ENCODE measurements around the gene ALDH3B2.
A peak's percentile ranks its signal among the peaks of the same experiment; 100 is the strongest.
"Not testable (repeated sequence)": the region's sequence is repeated elsewhere in the genome, so short reads cannot be mapped to it uniquely, and the experiment has no call there.

The ALDH3B2 gene

DNA sequence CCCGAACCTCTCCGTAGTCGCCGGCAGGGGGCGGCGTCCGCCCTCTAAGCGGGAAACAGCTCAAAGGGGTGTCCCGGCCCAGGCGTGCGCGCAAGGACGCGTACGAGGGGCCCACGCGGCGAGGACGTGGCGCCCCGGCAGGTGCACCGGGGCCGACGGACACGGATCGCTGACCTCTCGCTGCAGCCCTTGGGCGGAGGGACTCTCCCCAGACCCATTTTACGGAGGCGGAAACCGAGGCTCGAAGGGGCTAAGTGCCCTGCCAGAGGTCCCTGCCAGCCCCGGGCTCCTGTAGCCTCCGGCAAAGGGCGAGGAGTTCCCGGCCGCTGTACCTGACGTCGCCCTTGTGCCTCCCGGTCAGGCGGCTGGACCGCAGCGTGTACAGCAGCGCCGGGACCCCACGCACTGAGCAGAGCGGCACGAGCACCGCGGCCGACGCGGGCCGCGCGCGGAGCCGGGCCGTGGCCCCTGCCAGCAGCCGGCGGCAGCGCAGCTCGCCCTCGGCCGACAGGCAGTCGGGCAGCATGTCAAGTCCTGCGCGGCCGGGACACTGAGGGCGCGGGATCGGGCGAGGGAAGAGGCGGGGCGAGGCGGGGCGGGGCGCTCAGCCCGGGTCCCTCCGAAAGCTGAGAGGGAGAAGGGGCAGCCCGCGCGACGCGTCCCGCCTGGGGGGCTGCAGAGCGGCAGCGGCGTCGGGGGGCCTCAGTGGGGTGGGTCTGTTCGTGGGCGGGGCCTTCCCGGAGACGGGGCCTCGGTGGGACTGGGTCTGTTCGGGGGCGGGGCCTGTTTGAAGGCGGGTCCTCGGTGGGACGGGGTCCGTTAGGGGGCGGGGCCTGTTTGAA is 44.8 kb downstream of the ALDH3B2 start, which contains the start of gene NUDT8:
TSS of gene NUDT8 (minus strand) at position 552 of the 842 bp plus-strand sequence. CDS start at position 526, 26 bp downstream.
- peak; percentile 57 for DNase-seq (ENCODE audit: low read depth)

DNA sequence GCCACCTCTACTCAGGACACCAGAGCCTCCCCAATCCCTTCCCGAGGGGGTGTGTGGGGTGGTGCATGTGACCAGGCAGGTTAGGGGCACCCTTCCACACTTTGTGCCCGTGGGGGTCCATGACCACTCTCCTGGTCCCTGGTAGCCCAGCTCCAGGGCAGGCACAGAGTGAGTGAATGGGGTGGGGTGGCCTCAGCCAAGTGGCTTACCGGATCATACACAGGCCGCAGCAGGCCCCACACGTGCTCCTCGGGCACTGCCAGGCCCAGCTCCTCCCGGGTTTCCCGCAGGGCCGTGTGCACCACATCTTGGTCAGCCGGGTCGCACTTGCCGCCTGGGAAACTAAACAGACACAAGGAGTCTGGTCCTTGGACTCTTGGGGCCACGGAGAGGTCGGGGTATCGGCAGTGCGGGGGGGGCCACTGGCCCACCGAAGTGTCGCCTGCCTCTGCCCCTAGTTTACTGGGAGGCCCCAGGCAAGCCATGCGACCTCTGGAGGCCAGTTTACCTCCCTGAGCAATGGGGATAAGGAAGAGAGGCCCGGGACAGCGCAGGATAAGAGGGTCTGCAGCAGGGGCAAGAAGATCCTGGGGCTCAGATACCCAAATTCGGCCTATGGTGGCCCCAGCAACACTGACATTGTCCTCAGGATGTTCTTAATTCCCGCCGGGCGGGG is 45.6 kb downstream of the ALDH3B2 start:
- no peak for DNase-seq (ENCODE audit: low read depth)

DNA sequence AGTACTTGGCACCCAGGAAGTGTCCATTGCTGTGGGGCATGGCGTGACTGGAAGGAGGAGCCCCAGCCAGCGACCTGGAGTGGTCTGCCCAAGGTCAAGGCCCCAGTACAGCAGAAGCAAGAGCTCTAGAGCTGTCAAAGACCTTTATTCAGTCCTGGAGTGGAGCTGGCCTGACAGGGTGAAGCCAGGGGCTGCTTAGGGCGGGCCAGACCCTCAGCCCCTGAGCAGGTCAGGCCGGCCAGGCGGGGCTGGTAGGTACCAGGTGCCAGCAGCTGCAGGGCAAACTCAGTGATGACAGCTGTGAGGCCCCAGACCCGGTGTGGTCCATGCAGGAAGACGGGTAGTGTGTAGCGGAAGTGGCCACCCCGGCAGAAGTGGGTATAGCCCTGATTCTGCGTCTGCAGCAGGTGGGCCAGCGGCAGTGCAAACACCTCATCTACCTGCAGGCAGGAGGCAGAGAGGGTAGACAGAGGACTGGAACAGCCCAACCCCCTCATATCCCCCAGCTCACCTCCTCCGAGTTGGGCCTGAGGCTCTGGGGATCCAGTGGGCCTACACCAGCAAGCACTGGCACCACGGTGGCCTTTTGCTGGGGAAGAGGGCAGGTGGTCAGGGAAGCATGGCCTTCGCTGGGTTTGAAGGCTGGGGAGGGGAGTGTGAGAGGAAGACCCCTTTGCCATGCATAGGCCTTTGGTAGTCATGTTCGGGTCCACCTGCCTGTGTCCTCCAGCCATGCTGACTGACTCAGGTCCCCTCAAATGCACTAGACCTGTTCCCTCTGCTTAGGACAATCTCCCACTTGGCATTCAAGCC is 46.4 kb downstream of the ALDH3B2 start:
- no peak for DNase-seq (ENCODE audit: low read depth)

DNA sequence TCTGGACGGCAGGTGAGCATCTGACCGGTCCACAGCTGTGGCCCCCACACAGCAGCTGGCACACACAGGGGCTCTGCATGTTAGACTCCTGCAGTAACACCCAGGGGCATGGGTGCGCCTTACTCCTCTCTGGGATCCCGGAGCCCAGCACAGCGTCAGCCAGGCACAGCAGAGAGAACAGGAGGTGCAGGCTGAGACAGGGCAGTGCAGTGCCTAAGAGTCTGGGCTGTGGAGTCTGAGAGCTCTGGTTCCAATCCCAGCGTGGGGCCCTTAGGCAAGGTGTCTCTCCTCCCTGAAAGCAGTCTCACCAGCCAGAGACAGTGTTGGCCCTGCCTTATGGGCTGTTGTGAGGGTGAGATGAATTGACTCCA is 47.0 kb downstream of the ALDH3B2 start:
- no peak for DNase-seq (ENCODE audit: low read depth)

DNA sequence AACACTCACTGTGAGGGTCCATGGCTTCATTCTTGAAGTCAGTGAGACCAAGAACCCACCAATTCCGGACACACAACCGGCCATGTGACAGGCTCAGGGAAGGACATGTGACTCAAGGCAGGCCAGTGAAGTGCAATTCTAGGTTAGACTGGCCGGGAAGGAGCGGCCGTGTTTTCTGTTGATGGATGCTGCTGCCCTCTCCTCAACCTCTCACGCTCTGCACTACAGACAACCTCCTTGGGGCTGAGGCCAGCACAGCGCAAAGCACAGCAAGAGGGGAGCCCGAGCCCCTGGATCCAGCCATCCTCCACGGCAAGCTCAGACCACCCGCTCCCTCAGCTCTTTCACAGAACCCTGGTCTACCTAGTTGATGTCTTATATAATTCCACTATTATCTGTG is 47.5 kb downstream of the ALDH3B2 start:
- no peak for DNase-seq (ENCODE audit: low read depth)

DNA sequence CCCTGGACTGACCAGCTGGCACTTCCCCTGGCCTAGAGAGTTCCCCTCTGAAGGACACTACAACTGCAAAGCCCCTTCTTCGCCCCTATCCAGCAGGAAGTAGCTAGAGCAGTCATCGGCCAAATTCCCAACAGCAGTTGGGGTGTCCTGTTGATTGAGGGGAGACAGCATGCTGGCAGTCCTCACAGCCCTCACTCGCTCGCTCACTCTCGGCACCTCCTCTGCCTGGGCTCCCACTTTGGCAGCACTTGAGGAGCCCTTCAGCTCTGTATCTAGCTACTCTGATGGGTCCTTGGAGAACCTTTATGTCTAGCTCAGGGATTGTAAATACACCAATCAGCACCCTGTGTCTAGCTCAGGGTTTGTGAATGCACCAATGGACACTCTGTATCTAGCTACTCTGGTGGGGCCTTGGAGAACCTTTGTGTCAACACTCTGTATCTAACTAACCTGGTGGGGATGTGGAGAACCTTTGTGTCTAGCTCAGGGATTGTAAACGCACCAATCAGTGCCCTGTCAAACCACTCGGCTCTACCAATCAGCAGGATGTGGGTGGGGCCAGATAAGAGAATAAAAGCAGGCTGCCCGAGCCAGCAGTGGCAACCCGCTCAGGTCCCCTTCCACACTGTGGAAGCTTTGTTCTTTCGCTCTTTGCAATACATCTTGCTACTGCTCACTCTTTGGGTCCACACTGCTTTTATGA is 48.1 kb downstream of the ALDH3B2 start:
- DNase-seq (ENCODE audit: low read depth): not testable (repeated sequence)

DNA sequence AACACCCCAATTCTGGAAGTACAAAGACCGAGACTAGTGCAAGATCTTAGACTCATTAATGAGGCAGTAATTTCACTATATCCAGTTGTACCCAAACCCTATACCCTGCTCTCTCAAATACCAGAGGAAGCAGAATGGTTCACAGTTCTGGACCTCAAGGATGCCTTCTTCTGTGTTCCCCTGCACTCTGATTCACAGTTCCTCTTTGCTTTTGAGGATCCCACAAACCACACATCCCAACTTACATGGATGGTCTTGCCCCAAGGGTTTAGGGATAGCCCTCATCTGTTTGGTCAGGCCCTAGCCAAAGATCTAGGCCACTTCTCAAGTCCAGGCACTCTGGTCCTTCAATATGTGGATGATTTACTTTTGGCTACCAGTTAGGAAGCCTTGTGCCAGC is 50.6 kb downstream of the ALDH3B2 start:
- not testable (repeated sequence) for DNase-seq (ENCODE audit: low read depth)

DNA sequence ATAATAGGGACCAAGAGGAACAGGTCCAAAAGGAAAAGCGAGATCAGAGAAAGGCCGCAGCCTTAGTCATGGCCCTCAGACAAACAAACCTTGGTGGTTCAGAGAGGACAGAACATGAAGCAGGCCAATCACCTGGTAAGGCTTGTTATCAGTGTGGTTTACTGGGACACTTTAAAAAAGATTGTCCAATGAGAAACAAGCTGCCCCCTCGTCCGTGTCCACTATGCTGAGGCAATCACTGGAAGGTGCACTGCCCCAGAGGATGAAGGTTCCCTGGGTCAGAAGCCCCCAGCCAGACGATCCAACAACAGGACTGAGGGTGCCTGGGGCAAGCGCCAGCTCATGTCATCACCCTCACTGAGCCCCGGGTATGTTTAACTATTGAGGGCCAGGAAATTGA is 51.5 kb downstream of the ALDH3B2 start:
- DNase-seq (ENCODE audit: low read depth): not testable (repeated sequence)

DNA sequence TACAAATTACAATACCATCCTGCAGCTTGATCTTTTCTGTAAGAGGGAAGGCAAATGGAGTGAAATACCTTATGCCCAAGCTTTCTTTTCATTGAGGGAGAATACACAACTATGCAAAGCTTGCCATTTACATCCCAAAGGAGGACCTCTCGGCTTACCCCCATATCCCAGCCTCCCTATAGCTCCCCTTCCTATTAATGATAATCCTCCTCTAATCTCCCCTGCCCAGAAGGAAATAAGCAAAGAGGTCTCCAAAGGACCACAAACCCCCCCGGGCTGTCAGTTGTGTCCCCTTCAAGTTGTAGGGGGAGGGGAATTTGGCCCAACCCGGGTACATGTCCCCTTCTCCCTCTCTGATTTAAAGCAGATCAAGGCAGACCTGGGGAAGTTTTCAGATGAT is 52.5 kb downstream of the ALDH3B2 start:
- DNase-seq (ENCODE audit: low read depth): not testable (repeated sequence)

DNA sequence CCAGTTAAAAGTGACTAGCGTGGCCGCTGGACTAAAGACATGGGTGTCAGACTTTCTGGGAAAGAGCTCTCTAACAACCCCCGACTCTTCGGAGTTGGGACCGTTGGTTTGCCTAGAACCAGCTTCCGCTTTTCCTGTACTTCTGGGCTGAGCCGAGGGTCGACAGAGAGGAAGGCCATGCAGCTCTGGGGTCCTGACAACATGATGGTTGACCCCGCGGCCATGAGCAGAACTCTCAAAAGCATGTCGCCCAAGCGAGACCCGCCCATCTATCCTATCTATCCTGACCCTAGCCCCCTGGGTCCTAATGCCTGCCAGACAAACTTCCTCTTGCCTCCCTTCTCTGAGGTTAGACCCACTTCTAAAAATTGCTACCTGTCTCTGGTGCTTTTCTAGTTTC is 53.8 kb downstream of the ALDH3B2 start:
- DNase-seq (ENCODE audit: low read depth): not testable (repeated sequence)

DNA sequence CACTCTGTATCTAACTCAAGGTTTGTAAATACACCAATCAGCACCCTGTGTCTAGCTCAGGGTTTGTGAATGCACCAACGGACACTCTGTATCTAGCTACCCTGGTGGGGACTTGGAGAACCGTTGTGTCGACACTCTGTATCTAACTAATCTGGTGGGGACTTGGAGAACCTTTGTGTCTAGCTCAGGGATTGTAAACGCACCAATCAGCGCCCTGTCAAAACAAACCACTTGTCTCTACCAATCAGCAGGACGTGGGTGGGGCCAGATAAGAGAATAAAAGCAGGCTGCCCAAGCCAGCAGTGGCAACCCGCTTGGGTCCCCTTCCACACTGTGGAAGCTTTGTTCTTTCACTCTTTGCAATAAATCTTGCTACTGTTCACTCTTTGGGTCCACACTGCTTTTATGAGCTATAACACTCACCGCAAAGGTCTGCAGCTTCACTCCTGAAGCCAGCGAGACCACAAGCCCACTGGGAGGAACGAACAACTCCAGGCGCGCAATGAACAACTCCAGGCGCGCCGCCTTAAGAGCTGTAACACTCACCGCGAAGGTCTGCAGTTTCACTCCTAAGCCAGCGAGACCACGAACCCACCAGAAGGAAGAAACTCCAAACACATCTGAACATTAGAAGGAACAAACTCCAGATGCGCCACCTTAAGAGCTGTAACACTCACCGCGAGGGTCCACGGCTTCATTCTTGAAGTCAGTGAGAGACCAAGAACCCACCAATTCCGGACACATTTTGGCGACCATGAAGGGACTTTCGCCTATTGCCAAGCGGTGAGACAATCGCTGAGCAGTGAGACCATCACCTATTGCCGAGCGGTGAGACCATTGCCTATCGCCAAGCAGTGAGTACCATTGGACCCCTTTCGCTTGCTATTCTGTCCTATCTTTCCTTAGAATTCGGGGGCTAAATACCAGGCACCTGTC is 54.5 kb downstream of the ALDH3B2 start:
- not testable (repeated sequence) for DNase-seq (ENCODE audit: low read depth)

DNA sequence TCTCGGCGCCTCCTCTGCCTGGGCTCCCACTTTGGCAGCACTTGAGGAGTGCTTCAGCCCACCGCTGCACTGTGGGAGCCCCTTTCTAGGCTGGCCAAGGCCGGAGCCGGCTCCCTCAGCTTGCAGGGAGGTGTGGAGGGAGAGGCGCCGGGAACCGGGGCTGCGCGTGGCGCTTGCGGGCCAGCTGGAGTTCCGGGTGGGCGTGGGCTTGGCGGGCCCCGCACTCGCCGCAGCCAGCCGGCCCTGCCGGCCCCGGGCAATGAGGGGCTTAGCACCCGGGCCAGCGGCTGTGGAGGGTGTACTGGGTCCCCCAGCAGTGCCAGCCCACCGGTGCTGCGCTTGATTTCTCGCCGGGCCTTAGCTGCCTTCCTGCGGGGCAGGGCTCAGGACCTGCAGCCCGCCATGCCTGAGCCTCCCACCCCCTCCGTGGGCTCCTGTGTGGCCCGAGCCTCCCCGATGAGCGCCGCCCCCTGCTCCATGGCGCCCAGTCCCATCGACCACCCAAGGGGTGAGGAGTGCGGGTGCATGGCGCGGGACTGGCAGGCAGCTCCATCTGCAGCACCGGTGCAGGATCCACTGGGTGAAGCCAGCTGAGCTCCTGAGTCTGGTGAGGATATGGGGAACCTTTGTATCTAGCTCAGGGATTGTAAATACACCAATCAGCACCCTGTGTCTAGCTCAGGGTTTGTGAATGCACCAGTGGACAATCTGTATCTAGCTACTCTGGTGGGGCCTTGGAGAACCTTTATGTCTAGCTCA is 55.3 kb downstream of the ALDH3B2 start:
- DNase-seq (ENCODE audit: low read depth): not testable (repeated sequence)

DNA sequence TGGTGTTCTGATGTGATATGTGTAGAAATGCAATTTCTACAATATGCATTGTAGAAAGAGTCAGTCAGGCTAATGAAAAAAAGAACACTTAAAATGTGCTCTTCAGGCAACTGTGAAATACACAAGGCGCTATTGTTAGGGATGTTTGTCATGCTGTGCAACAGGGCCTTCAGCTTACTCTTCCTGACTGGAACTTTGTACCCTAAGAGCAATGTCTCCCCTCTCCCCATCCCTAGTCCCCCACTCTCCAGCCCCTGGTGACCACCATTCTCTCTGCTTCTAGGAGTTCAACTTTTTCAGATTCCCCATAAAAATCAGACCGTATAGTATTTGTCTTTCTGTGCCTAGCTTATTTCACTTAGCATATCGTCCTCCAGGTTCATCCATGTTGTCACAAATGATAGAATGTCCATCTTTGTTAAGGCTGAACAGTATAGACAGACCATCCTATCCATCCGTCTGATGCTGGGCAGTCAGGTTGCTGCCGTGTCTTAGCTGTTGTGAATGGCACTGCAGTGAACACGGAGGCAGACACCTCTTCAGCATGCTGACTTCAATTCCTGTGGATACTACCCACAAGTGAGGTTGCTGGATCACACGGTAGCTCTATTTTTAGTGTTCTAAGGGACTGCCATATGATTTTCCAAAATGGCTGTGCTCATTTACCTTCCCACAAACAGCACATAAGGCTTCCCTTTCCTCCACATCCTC is 57.0 kb downstream of the ALDH3B2 start:
- no peak for DNase-seq (ENCODE audit: low read depth)

DNA sequence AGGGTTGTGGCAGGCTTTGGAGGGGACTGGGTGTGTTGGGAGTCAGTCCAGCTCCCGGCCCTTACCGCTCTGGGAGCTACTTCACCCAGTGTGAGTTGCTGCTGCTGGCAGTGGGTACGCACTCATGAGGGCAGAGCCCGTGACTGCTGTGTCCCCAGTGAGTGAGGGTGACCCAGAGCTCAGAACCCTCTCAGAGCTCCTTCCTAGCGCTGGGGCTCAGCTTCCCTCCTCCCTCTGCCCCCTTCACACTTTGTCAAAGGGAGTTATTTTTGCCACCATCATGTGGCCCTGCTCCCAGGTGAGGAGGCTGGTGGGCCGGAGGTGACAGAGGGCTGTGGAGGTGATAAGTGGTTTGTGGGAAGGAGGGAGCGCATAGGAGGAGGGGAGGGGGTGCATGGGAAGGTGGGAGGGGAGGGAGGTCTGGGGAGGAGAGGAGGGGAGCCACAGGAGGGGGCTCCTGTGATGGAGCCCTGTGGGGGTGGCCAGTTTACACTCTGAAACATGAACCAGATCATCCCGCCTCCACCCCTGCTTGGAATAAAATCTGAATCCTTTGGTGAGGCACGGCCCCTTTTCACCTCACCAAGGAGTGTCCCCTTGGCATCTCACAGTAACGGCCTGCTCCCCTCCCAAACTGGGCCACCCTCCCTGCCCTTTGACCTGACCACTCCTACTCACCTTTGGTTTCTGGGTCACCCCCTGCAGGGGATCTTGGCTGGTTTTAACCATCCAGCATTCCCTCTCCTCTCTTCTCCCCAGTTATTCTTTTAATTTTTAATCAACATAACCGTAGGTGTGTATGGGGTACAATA is 57.8 kb downstream of the ALDH3B2 start:
- DNase-seq (ENCODE audit: low read depth): no peak

DNA sequence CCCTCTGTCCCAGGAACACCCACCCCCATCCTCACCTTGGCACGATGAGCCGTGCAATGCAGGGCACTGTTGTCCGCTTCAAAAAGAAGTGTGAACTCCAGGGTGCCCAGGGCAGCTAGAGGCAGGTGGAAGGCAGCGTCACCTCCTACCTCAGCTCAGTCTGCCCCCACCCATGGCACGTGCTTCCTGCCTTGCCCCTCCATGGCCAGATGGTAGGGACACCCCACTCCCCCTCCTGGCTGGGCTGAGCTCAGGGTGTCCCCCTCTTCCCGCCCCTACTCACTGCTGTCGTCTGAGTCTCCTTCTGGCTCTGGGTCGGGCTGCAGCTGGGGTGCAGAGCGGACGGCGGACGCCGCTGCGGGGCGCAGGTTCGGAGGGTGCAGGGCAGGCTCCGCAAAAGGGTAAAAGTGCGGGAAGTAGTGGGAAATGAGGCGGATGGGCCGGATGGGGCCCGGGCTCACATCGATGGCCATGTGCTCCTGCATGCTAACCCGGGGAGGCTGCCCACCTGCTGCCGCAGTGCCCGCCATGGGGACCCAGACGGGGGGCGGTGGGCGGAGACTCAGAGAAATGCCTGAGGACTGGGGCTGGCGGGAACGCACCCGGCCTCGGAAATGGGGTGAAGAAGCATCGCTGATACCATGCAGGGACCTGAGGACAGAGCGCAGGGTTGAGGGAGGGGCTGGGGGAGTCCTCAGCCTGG is 58.5 kb downstream of the ALDH3B2 start:
- DNase-seq (ENCODE audit: low read depth): no peak

DNA sequence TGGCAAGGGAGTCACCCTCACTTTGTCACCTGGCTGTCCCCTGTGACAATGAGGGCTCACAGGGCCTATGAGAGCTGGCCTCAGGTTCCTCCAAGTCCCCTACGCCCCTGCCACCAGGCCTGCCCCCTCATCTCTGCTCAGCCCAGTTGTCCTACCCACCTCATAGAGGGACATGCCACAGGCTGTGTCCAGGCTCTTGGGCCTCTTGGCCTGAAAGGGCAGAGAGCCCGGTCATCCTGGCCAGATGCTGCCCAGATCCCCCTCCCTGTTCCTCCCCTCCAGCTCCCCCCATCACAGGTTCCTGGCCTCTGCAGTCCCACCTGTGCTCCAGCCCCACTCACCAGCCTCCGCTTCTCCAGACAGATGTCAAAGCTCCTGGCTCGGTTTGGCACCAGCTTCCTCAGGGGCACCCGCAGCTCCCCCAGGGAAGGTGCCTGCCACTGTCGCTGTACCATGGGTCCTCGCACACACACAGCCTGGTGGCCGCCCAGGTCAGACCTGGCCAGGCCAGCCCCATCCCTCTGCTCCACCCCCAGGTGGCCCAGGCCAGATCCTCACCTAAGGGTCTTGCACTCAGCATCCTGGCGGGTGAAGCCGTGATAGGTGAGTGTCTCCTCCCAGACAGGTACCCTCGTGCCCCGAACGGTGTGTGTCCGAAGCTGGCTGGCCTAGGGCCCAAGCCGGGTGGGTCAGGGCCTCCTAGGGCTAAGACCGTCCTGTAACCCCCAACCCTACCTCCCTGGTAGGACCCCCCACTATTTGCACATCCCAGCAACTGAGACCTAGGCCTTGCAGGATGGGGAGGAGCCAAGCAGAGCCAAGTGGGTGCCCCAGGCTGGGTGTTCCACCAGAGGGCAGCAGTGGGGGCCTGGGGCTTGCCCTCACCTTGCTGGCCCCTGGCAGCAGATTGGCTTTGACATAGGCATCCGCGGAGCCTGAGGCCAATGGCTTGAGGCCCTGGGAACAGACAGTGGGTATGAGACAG is 59.4 kb downstream of the ALDH3B2 start:
- no peak for DNase-seq (ENCODE audit: low read depth)

All from HS-27A (cell line).